Breast epithelium (tissue), 4 donors: ENCODE measurements around the gene GDPD4. TPM values are rescaled to one million over a fixed set of nuclear protein-coding genes. Genes with fewer than 3 reads are reported as not detected.
"Not testable (repeated sequence)": the region's sequence is repeated elsewhere in the genome, so short reads cannot be mapped to it uniquely, and the experiment has no call there.

Experiments used
- DNase-seq, 2 donors: peaks; one replicate each; pipeline ENCODE4 v3.0.0-alpha.2; 2019; ENCODE audit warnings: low spot score in 2 of 2
- H3K27ac ChIP-seq, 2 donors: fragments of 200-600 bp; sonication (generic) in 1 of 2; one replicate each; pipeline ENCODE4 v1.5.1; 2016 to 2019; ENCODE audit warnings: mild to moderate bottlenecking in 1 of 2
- H3K27me3 ChIP-seq, 2 donors: fragments of 200-600 bp; sonication (generic) in 1 of 2; one replicate each; pipeline versions ENCODE4 v1.5.1 to v1.6.0; 2017 to 2019; ENCODE audit warnings: control low read depth in 1 of 2, mild to moderate bottlenecking in 1 of 2
- H3K36me3 ChIP-seq: fragments of 200-600 bp; one replicate; pipeline ENCODE4 v1.5.1; 2019
- H3K4me1 ChIP-seq, 2 donors: fragments of 200-600 bp; sonication (generic); one replicate each; pipeline ENCODE4 v1.5.1; 2016 to 2019; ENCODE audit warnings: control low read depth in 1 of 2
- H3K4me3 ChIP-seq, 3 donors: fragments of 200-600 bp; sonication (generic); 1 replicate in 2 of 3; 2 replicates in 1 of 3; pipeline ENCODE4 v1.5.1; 2016 to 2019; ENCODE audit warnings: mild to moderate bottlenecking in 3 of 3, moderate library complexity in 2 of 3
- H3K9me3 ChIP-seq, 2 donors: fragments of 200-600 bp; sonication (generic) in 1 of 2; one replicate each; pipeline ENCODE4 v1.5.1; 2016 to 2019; ENCODE audit warnings: control low read depth in 1 of 2
- POLR2A ChIP-seq: fragments of 450-650 bp; IDR thresholded peaks from one replicate; pipeline ENCODE4 v1.6.1; 2016; ENCODE audit warnings: antibody characterized with exemption, mild to moderate bottlenecking, moderate library complexity
- POLR2AphosphoS5 ChIP-seq, 3 donors: sonication (generic); formaldehyde crosslinking; IDR thresholded peaks; one replicate each; pipeline ENCODE4 v1.6.1; 2017; ENCODE audit warnings: antibody characterized with exemption in 3 of 3
- intact Hi-C: fragments of 100-400 bp; cut with DNase I; formaldehyde crosslinking; loops from one replicate; pipeline ENCODE4 v1.15.1; 2023; ENCODE audit warnings: low total_unique reads
- total RNA-seq, 3 donors: library from RNA; depleted of rRNA; stranded (reverse); fragments of >200 nt; gene quantifications; one replicate each; pipeline ENCODE4 v1.1.0, GENCODE V29; 2016
- TF ChIP-seq, protein P1 (sequence below), 3 donors: fragments of 450-650 bp; IDR thresholded peaks; one replicate each; pipeline ENCODE4 v1.5.1; 2016 to 2017; ENCODE audit warnings: antibody characterized with exemption in 3 of 3, mild to moderate bottlenecking in 3 of 3, moderate library complexity in 3 of 3

GDPD4 gene
- total RNA-seq, 3 donors from 2014 or later = not detected

DNA sequence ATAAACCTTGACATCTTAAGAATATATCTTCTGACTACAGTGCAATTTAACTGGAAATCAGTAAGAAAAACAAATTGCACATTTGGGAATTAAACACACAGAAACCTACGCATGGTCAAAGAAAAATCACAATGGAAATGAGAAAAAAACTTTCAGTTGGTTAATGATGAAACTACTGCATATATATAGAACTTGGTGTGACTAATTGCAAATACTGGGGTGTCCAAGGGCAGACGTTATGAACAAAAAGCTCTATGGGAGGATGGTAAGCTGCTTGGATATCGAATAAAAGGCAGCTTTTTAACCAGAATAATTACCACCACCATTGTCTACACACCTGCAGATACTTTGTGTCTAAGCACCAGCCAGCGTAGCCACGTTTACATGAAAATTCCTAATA, 791 bp downstream of the GDPD4 start:
- H3K36me3 ChIP-seq = no peaks in the 10 kb centered on the region
- TF ChIP-seq POLR2A (no peak), POLR2AphosphoS5 (IDR thresholded peaks at IDR 0.05) (no peak)
- TF ChIP-seq, protein P1, sequence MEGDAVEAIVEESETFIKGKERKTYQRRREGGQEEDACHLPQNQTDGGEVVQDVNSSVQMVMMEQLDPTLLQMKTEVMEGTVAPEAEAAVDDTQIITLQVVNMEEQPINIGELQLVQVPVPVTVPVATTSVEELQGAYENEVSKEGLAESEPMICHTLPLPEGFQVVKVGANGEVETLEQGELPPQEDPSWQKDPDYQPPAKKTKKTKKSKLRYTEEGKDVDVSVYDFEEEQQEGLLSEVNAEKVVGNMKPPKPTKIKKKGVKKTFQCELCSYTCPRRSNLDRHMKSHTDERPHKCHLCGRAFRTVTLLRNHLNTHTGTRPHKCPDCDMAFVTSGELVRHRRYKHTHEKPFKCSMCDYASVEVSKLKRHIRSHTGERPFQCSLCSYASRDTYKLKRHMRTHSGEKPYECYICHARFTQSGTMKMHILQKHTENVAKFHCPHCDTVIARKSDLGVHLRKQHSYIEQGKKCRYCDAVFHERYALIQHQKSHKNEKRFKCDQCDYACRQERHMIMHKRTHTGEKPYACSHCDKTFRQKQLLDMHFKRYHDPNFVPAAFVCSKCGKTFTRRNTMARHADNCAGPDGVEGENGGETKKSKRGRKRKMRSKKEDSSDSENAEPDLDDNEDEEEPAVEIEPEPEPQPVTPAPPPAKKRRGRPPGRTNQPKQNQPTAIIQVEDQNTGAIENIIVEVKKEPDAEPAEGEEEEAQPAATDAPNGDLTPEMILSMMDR (IDR thresholded peaks at IDR 0.05) = no peak
- no peak for DNase-seq
- no peak overlapping the region for H3K4me3 ChIP-seq
- no peaks in the 10 kb centered on the region for H3K9me3 ChIP-seq
- no peak overlapping the region for H3K27ac ChIP-seq
- H3K27me3 ChIP-seq = no peaks in the 10 kb centered on the region
- intact Hi-C loops = no loop called here
- H3K4me1 ChIP-seq = no peaks in the 10 kb centered on the region

GRCh38 chr11:77300028-77300427, 1.5 kb downstream of the GDPD4 start:
- H3K9me3 ChIP-seq, H3K4me3 ChIP-seq, DNase-seq, intact Hi-C loops, H3K4me1 ChIP-seq, H3K27me3 ChIP-seq, H3K36me3 ChIP-seq, H3K27ac ChIP-seq: not testable (repeated sequence)

DNA sequence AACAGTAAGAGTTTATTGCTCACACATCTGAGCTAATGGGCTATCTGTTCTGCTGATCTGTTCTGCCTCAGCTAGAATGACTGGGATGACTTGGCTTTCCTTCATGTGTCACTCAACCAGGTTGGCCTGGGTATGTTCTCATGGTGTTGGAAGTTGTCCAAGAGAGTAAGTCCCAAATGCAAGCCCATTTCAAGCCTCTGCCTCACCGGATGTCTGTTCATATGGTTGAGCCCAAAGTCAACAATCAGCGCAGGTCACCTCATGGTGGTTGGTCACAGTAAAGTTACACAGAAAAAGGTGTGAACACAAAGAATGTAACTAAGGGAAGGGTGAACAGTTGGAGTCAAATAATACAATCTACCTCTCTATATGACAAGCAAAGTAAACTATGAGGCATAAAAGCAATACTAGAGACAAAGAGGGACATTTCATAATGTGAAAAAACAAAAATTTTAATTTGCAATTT, 1.9 kb downstream of the GDPD4 start:
- TF ChIP-seq, protein P1 (IDR thresholded peaks at IDR 0.05) = no peak
- TF ChIP-seq POLR2A = no peak
- no peak for TF ChIP-seq POLR2AphosphoS5 (IDR thresholded peaks at IDR 0.05)
- no peak overlapping the region for H3K4me3 ChIP-seq
- no peaks in the 10 kb centered on the region for H3K9me3 ChIP-seq
- intact Hi-C loops = no loop called here
- H3K4me1 ChIP-seq = no peaks in the 10 kb centered on the region
- no peak overlapping the region for H3K27ac ChIP-seq
- H3K36me3 ChIP-seq = no peaks in the 10 kb centered on the region
- no peaks in the 10 kb centered on the region for H3K27me3 ChIP-seq
- no peak for DNase-seq

- H3K27me3 ChIP-seq = no peaks in the 10 kb centered on the region
- DNase-seq = no peak
- no peak overlapping the region for H3K4me3 ChIP-seq
- H3K9me3 ChIP-seq = no peaks in the 10 kb centered on the region
- no peaks in the 10 kb centered on the region for H3K36me3 ChIP-seq
- intact Hi-C loops = no loop called here
- no peak for TF ChIP-seq POLR2AphosphoS5 (IDR thresholded peaks at IDR 0.05)
- TF ChIP-seq POLR2A = no peak
- TF ChIP-seq, protein P1 (IDR thresholded peaks at IDR 0.05) = no peak
- H3K27ac ChIP-seq = no peak overlapping the region
- no peaks in the 10 kb centered on the region for H3K4me1 ChIP-seq
Observed at GRCh38 chr11:77294040-77294439, 7.4 kb downstream of the GDPD4 start.

DNA sequence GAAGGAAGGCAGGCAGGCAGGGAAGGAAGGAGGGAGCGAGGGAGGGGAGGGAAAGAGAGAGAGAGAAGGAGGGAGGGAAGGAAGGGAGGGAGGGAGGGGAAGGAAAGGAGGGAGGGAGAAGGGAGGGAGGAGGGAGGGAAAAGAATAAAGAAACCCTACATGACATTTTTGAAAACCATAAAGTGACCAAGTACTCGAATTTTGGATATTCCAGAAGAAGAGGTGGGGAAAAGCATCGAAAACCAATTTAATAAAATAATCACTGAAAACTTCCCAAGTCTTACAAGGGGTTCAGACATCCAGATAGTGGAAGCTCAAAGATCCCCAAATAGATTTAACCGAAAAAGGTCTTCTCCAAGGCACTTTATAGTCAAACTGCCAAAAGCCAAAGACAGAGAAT, 11.7 kb downstream of the GDPD4 start:
- DNase-seq = no peak
- intact Hi-C loops = no loop called here

More for the DNA sequence above, 11.7 kb downstream of the GDPD4 start:
- no peaks in the 10 kb centered on the region for H3K4me1 ChIP-seq
- no peaks in the 10 kb centered on the region for H3K27me3 ChIP-seq
- no peaks in the 10 kb centered on the region for H3K36me3 ChIP-seq
- H3K27ac ChIP-seq = no peak overlapping the region
- TF ChIP-seq, protein P1 (IDR thresholded peaks at IDR 0.05) = no peak
- no peak for TF ChIP-seq POLR2A
- no peak for TF ChIP-seq POLR2AphosphoS5 (IDR thresholded peaks at IDR 0.05)
- H3K4me3 ChIP-seq = no peak overlapping the region
- H3K9me3 ChIP-seq = no peaks in the 10 kb centered on the region
